Sciatic nerve (tissue), 2 donors: Measurements from ENCODE around the gene TNS3. TPM values are rescaled to one million over a fixed set of nuclear protein-coding genes. Genes with fewer than 3 reads are reported as not detected.

Experiments
- ATAC-seq: fragments of 200-7000 bp; cut with Tn5 transposase; one replicate; pipeline ENCODE4 v1.9.1; 2020; ENCODE audit warnings: mild to moderate bottlenecking, moderate library complexity
- DNase-seq: peaks from one replicate; pipeline ENCODE4 v3.0.0-alpha.2; 2020; ENCODE audit warnings: low spot score
- intact Hi-C: fragments of 100-400 bp; cut with DNase I; formaldehyde crosslinking; loops from one replicate; pipeline ENCODE4 v1.14.2; 2022
- total RNA-seq: library from RNA; stranded (reverse); fragmentation: NEBNext Ultra II Directional; extraction: Animal tissue kit (Norgen Biotek cat#: 25700); gene quantifications from one replicate; pipeline ENCODE4 v1.2.1, GENCODE V29; 2021
- donor health status: DM: no; HTN: no; CAD: no.
- donor health status: DM: no; HTN: no; CAD: no.

TNS3 gene
- total RNA-seq, 1 donor from 2014 or later: 230 TPM

GRCh38 chr7:47584536-47584895, 2.6 kb upstream of the TNS3 start:
- no peak for DNase-seq
- intact Hi-C loops: no loop called here
- ATAC-seq: peak; percentile 5

- ATAC-seq (peak; percentile 19), DNase-seq (no peak)
- intact Hi-C loops: no loop called here
Measured at GRCh38 chr7:47583739-47584535, 2.0 kb upstream of the TNS3 start.

GRCh38 chr7:47582764-47583738, 1.1 kb upstream of the TNS3 start:
- ATAC-seq (peak; percentile 65), DNase-seq (no peak)
- intact Hi-C loops: no loop called here

GRCh38 chr7:47581438-47581803, 490 bp downstream of the TNS3 start:
- no peak for DNase-seq
- ATAC-seq: peak; percentile 0
- intact Hi-C loops: no loop called here

GRCh38 chr7:47580811-47581331, 1.0 kb downstream of the TNS3 start:
- DNase-seq (no peak), ATAC-seq (no peak)
- intact Hi-C loops: no loop called here

- no peak for ATAC-seq
- intact Hi-C loops: no loop called here
- no peak for DNase-seq
Measured at GRCh38 chr7:47580175-47580706, 1.7 kb downstream of the TNS3 start.

GRCh38 chr7:47579458-47579857, 2.5 kb downstream of the TNS3 start:
- ATAC-seq (no peak), DNase-seq (no peak)
- intact Hi-C loops: no loop called here

GRCh38 chr7:47578579-47579270, 3.2 kb downstream of the TNS3 start:
- ATAC-seq (peak; percentile 4), DNase-seq (no peak)
- intact Hi-C loops: no loop called here

GRCh38 chr7:47577321-47577919, 4.5 kb downstream of the TNS3 start:
- ATAC-seq: peak; percentile 6

GRCh38 chr7:47576866-47577306, 5.0 kb downstream of the TNS3 start:
- DNase-seq (no peak), ATAC-seq (no peak)
- intact Hi-C loops: no loop called here

More at GRCh38 chr7:47577321-47577919, 4.5 kb downstream of the TNS3 start:
- DNase-seq: no peak
- intact Hi-C loops: no loop called here

GRCh38 chr7:47576031-47576865, 5.7 kb downstream of the TNS3 start:
- intact Hi-C loops: no loop called here
- peak; percentile 83 for ATAC-seq
- DNase-seq: peak; percentile 82

GRCh38 chr7:47574482-47575329, 7.2 kb downstream of the TNS3 start:
- intact Hi-C loops: no loop called here
- DNase-seq (no peak), ATAC-seq (no peak)

GRCh38 chr7:47573758-47574481, 8.0 kb downstream of the TNS3 start:
- ATAC-seq: peak; percentile 10
- intact Hi-C loops: no loop called here
- DNase-seq: no peak

GRCh38 chr7:47572939-47573757, 8.8 kb downstream of the TNS3 start:
- no peak for ATAC-seq
- intact Hi-C loops: no loop called here
- no peak for DNase-seq

GRCh38 chr7:47572094-47572445, 9.8 kb downstream of the TNS3 start:
- no peak for ATAC-seq
- DNase-seq: no peak
- intact Hi-C loops: no loop called here
